Limb (tissue), 2 donors: ENCODE data around the gene GNB3.

Experiments
- DNase-seq, 2 donors: peaks; one replicate each; pipeline ENCODE4 v3.0.0-alpha.2; 2016; ENCODE audit errors: extremely low spot score in 2 of 2

Gene GNB3

DNA sequence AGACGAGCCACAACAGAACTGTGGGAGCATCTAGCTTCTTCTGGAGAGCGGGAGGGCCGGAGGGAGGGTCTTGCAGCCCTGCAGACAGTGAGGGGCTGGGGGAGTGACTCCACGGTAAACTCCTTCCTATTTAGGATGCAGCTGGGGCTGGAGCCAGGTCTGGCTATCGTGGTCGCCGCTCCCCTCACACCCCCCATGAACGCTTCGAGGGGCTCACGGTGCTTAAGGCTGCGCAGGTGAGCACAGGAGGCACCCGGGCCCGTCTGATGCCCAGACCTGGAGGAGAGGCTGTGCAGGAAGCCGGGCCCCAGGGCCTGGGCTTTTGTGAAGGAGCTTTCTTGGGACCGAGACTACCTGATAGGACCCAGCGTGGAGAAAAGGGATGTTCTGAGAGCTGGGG lies 3.9 kb upstream of the GNB3 start:
- no peak for DNase-seq

DNA sequence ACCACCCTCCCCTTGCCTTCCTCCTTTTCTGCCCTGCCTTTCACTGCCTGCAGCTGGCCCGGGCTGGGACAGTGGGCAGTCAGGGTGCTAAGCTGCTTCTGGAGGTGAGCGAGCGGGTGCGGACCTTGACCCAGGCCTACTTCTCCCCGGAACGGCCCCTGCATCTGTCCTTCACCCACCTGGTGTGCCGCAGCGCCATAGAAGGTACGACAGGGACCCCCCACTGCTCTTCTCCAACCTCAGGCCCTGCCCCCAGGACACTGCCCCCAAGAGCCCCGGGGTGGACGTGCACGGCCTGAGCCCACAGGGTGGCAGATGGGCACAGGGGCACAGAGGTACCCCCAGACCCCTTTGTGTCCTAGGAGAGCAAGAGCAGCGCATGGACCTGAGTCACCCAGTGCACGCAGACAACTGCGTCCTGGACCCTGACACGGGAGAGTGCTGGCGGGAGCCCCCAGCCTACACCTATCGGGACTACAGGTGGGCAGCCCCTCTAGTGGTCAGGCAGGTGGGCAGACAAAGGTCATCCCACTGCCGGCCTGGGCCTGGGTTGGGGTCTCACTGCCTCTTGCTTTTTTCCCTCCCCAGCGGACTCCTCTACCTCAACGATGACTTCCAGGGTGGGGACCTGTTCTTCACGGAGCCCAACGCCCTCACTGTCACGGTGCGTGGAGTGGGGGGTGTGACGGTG lies 3.2 kb upstream of the GNB3 start:
- no peak for DNase-seq

DNA sequence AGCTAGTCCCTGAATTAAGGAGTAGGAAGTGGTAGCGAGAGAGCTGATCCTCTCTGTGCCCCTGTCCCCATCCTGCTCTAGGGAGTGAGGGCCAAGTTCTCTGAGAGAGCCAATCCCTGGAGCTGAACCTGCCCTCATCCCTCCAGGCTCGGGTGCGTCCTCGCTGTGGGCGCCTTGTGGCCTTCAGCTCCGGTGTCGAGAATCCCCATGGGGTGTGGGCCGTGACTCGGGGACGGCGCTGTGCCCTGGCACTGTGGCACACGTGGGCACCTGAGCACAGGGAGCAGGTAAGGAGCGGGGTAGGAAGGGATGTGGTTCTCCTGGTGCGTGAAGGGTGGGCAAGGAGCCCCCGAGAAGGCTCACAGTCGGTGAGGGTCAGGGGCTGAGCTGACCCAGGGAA lies 1.9 kb upstream of the GNB3 start:
- no peak for DNase-seq

DNA sequence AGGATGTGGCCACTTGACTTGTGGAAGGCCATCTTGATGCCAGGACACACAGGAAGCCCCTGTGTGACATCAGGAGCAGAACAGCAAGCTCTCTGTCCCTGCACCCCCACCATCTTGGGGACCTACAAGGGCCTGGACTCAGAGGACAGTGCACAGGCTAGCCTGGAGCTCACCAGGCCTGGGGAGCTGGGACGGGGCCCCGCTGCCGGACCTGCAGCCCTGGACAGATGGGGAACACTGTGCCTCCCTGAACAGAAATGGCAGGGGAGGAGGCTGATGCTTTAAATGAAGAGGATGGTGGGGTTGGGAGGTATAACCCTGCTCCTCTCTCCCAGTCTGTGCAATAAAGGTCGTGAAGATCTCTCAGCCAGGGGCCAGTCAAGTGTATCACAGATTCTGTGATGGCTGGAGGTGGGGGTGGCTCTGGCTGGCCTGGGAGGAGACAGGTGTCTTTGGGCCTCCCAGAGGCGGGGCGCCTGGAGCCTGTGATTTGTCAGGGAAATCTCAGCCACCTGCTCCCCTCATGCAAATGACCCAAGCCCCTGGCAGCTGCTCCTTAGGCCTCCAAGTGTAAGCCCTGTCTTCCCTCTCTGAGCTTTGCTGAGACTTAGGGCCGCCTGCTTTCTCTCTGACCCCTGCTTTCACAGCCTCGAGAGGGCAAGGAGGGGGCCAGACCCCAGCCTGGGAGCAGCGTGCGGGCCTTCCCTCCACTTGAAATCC lies 1.1 kb upstream of the GNB3 start:
- peak; percentile 52 to 64 for DNase-seq

DNA sequence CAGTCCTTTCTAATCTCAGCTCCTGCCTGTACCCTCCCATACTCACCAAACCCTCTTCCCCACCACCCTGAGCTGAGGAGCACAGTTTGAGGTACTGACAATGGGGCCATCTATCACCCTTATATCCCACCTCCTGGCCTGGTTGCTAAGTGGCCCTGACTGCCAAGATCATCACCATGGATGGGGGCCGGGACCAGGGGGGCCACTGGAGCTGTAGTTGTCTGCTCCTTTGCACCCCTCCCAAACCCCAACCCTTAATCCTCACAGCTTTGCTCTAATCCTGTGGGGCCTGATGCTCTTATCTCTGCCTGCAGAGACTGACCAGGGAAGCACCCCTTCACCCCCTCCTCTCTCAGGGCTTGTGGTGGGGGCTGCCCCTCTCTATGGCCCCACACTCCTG lies 395 bp upstream of the GNB3 start:
- DNase-seq: peak in 1 of 2 donors; percentile 43

DNA sequence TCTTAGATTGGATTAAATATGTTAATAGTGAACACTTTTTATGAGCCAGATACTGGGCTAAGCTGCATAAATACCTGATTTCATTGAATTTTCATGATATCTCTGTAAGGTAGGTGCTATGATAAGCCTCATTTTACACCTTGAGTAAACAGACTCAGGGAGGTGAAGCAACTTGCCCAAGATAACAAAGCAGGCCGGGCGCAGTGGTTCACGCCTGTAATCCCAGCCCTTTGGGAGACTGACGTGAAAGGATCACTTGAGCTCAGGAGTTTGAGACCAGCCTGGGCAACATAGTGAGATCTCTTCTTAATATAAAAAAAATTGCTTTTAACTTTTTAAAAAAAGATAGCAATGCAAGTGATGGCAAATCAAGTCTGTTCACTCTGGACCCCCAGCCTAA lies 1.4 kb downstream of the GNB3 start:
- no peak for DNase-seq

DNA sequence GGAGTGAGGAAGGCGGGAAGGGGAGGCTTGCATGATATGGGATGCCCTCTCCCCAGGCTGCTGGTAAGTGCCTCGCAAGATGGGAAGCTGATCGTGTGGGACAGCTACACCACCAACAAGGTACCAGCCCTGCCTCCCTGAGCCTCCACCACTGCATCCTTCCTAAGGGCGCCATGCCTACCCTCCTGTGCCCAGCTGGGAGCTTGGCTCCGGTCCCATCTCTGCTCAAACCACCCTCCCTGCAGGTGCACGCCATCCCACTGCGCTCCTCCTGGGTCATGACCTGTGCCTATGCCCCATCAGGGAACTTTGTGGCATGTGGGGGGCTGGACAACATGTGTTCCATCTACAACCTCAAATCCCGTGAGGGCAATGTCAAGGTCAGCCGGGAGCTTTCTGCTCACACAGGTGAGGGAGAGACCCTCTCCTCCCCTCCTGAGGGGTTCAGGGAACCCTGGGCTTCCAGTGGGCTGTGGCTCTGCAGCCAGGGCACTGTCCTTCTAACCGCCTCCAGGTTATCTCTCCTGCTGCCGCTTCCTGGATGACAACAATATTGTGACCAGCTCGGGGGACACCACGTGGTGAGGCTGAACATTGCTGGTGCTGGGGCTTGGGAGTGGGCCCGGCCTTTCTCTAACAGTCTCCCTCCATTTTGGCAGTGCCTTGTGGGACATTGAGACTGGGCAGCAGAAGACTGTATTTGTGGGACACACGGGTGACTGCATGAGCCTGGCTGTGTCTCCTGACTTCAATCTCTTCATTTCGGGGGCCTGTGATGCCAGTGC lies 2.6 kb downstream of the GNB3 start:
- DNase-seq: peak in 1 of 2 donors; percentile 35

DNA sequence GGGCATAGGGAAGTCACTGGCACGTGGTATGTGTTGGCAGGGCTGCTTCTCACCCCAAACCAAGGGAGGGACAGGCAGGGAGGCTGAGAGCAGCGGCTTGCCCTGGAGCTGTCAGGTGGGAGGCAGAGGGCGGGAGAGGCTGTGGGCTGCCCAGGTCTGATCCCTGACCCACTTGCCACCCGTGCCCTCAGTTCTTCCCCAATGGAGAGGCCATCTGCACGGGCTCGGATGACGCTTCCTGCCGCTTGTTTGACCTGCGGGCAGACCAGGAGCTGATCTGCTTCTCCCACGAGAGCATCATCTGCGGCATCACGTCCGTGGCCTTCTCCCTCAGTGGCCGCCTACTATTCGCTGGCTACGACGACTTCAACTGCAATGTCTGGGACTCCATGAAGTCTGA lies 4.7 kb downstream of the GNB3 start:
- no peak for DNase-seq

DNA sequence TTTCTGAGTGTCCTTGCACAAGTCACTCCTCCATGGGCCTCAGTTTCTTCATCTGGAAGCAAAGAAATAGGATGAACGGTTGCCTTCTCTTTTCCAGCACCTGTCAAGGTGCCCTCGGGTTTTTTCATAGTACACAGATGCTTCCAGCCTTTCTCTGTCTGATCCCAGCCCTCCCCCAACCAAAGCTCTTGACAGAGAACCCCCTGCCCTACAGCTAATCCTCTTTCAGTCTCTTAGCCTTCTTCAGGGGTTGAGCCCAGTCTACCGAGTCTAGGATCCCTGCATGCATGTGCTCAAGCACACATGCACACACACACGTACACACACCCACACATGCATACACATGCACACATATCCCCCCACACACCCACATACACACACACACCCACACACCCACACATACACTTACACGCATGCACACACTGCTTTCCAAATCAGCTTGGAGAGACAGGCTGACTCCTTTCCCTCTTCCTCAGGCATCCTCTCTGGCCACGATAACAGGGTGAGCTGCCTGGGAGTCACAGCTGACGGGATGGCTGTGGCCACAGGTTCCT lies 5.7 kb downstream of the GNB3 start:
- DNase-seq: no peak

DNA sequence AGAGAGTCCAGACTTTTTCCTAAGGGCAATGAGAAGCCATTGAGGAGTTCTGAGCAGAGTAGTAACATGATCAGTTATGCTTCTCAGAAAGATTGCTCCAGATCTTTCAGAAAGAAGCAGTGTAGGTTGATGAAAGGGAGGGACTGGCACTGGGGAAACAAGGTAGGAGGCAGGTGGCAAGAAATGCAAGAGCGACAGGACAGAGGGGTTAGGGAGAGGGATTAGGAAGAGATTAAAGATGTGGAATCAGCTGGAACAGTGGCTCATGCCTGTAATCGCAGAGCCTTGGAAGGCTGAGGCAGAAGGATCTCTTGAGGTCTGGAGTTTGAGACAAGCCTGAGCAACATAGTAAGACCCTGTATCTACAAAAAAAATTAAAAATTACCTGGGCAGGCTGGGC lies 7.0 kb downstream of the GNB3 start:
- DNase-seq: no peak

DNA sequence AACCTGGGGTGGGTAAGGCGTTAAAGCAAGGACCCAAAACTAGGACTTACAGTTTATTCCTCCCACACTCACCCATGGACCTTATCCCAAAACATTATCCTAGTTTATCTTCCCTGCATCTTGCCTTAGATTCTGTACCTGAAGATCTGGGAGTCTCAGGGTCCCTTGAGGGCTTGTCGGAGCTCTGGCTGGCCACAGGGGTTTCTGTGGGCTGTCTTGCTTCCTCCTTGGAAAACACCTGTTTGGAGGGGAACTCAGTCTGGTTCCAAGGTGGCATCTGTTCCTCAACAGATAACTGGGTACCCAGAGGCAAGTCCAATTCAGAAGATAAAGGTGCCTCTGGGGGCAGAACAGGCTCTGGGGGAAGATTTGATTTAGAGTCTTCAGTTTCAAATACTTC lies 8.7 kb downstream of the GNB3 start:
- no peak for DNase-seq

DNA sequence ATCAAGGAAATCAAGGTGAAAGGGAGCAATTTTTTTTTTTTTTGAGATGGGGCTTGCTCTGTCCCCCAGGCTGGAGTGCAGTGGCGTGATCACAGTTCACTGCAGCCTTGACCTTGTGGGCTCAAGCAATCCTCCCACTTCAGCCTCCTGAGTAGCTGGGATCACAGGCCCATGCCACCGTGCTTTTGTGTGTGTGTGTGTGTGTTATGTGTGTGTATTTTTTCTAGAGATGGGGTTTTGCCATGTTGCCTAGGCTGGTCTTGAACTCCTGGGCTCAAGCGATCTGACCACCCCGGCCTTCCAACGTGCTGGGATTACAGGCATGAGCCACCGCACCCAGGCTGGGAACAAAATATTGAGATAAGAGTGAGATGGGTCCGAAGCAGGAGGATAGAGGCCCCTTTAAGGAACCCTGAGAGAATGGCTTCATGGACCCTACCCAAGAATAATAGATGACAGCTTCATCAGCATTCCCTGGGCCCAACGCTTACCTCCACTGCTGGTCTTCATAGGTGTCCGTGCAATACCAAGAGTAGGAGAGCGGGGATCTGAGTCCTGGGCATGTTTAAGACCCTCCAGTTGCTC lies 9.3 kb downstream of the GNB3 start:
- DNase-seq: no peak

DNA sequence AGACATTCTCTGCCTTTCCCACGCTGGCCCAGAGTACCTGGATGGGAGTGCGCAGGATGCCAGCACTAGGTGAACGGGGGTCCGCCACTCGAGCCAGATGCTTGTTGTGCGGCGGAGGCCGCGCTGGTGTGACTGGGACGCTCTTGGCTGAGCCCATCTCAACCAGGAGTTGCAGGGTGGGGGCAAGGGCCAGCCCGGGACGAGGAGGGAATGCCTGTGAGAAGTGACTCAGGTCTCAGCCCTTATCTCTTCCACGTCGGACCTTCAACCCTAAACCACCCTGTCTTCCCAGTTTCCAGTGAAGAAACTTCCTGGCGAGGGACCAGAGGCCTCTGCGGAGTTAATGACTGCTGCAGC lies 10.0 kb downstream of the GNB3 start:
- DNase-seq: no peak

DNA sequence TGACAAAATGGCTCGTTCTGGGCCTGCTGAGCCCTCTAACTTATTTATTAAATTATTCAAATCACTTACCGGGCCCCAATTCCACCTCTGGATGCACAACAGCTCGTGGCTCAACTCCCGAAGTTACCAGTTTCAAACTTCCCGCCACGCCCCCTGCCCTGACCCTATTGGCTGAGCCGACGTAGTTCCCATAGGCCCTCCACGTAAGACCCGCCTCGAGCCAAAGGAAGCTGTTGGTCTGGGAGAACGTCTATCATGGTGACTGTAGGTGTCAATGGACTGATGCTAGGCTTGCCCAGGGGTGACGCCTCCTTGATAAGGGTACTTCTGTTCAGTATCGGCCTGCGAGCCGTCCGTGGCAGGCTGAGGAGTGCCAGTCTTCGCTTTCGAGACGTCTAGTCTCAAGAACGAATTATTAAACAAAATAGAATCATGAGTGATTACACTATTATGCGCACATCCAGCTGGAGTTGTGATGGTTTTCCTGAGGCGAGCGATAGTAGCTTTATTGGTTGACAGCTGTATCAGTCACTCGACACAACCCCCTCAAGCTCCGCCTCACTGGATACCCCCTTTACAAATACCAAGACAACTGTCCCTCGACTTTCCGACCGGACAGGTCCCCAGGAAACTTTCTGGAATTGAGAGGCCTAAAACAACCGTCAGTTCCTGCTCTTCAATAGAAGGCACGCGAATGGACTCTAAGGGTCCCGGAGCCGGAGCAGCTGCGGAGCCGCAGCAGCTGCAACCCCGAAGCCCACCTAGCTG lies 10.6 kb downstream of the GNB3 start, which contains the start of gene CDCA3:
TSS of gene CDCA3 (minus strand) at position 134 of the 768 bp plus-strand sequence. CDS start 334 bp downstream, outside the sequence.
- DNase-seq: peak; percentile 93 to 98

DNA sequence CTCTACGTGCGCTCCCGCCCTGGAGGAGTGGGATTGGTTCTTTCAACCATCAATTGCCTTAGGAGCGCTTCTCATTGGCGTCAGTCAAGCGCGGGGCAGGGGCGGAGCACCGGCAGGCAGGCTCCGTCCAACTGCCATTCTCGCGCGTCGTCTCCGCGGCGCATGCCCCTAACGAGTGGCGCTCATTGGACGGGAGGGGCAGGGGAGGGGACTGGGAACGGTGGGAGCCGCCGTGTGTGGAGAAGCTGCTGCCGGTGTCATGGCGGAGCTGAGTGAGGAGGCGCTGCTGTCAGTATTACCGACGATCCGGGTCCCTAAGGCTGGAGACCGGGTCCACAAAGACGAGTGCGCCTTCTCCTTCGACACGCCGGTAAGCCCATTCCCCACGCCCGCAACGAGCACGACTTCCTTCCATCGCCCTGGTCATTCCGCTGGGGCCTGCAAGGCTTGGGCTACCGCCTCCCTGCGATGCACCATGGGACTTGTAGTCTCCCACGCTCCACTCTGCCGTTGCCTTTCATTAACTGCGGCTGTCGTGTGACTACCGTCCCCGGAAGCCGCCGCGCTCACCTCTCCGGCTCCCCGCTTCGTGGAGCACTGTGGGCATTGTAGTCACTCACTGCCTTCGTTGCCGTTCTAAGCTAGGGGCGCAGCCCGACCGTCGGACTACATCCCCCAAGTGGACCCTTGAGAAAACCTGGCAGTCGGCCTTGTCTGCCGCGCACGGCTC lies 11.4 kb downstream of the GNB3 start, which contains the start of gene USP5:
TSS of gene USP5 (plus strand) at position 230 of the 730 bp plus-strand sequence. CDS start at position 260, 30 bp downstream.
- peak; percentile 99 to 100 for DNase-seq

DNA sequence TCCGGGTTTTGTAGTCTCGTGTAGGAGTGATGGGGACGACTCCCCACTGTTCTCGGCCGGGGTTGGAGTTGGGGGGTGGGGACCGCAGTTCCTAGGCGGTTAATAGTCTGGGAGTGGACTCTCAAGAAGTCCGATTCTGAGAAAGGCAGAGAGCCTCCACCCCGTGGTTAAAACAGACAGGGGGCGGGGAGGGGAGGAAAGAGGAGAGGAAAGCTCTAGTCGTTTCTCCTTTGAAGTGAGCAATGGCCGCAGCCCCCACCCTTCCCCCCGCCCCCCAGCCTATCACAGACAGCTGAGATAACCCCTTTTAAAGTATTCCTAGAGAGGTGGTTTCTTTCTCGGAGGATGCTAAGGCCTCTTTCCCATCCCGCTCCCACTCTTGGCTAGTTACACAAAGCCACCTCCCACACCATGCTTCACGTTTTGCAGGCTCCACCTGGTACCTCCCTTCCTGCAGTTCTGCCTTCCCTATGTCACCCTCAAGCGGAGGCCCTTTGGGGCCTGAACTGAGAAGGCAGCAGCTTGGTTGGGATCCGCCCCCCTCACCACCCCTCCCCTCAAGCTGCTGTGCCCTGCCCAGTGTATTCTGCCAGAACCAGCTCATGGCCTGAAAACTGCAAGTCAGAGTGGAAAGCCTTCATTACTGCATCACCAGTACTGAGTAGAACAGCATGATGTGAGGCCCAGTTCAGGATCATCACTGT lies 12.1 kb downstream of the GNB3 start:
- DNase-seq: peak in 1 of 2 donors; percentile 65

DNA sequence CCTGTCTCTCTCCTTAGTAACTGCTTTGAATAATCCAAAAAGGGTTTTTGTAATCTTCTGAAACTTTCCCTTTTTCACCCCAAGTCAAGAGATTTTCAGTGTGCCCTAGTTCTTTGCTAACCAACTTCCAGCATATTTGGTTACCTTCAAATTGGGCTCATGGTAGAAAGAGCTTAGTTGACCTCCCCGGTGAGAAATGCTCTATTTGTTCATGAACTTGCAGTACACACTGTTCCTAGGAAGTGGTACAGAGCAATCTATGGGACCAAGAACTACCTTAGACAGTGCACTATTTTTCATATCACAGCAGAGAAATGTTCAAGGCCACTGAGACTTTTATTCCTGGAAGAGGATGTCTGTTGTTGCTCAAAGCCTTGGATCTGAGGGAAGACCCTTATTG lies 12.9 kb downstream of the GNB3 start:
- DNase-seq: no peak

DNA sequence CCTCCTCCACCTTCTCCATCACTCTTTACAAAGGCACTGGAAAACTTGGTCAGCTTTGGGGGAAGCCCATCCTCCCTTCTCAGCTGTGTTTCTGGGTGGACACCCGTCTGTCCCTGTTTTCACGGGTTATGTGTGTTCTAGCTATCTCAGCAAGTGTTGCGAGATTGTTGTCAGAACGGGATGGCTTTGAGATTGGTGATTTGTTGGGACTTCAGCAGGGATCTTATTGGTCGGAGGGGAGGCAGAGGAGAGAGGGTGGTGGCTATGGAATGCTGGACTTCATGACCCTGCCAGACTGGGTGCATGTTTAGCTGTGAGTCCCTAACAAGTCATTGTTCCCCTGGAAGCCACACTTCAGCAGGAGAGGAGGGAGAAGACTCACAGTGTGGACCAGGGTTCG lies 13.3 kb downstream of the GNB3 start:
- no peak for DNase-seq

DNA sequence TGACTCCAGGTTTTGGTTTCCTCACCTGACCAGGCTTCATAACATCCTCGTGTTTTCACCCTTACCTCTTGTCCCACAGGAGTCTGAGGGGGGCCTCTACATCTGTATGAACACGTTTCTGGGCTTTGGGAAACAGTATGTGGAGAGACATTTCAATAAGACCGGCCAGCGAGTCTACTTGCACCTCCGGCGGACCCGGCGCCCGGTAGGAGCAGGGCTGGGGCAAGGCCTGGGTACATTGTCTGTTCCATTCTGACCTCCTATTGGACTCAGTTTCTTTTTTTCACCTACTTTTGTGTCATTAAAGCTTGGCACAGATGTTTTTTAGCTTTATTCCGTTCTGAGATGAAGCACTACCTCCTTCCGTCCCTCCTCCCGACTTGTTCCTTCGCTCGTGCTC lies 14.6 kb downstream of the GNB3 start:
- DNase-seq: no peak

DNA sequence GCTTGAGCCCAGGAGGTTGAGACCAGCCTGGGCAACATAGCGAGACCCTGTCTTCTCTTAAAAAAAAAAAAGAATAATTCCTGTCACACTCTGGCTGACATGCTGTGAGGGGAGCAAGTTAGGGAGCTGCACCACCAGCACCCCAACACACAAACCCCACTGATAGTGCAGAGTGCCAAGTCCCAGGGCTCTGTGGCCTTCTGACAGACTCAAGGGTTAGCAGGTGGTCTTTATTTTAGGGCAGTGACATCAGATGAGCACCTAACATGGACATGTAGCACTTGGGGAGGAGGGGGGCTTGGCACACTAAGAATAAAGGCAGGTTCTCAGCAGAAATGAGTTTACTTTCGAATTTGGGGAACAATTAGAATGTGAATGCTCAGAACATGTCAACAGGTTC lies 18.1 kb downstream of the GNB3 start:
- no peak for DNase-seq
